IPS-20b (cell line): ENCODE measurements around the gene STPG4.

Experiments
- H3K27ac ChIP-seq: one replicate; pipeline ENCODE4 v1.5.1; 2013; ENCODE audit warnings: low read length
- H3K27me3 ChIP-seq: 2 replicates; pipeline ENCODE4 v1.6.1; 2013; ENCODE audit warnings: mild to moderate bottlenecking, low read length, inconsistent platforms; ENCODE audit not compliant: insufficient read depth
- H3K36me3 ChIP-seq: 2 replicates; pipeline ENCODE4 v1.6.1; 2013; ENCODE audit warnings: low read depth, mild to moderate bottlenecking, inconsistent platforms, low read length, moderate library complexity; ENCODE audit not compliant: insufficient read depth
- H3K4me1 ChIP-seq: 2 replicates; pipeline ENCODE4 v1.6.1; 2013; ENCODE audit warnings: mild to moderate bottlenecking, control low read depth, inconsistent platforms, low read length, moderate library complexity; ENCODE audit not compliant: insufficient read depth
- H3K4me3 ChIP-seq: 2 replicates; pipeline ENCODE4 v1.5.1; 2013; ENCODE audit warnings: mild to moderate bottlenecking, low read length, inconsistent platforms
- H3K9ac ChIP-seq: 2 replicates; pipeline ENCODE4 v1.6.1; 2013; ENCODE audit warnings: low read depth, mild to moderate bottlenecking, inconsistent platforms, low read length, moderate library complexity
- H3K9me3 ChIP-seq: 2 replicates; pipeline ENCODE4 v1.6.1; 2013; ENCODE audit warnings: mild to moderate bottlenecking, low read depth, low read length, inconsistent platforms; ENCODE audit not compliant: insufficient read depth

The STPG4 gene

DNA sequence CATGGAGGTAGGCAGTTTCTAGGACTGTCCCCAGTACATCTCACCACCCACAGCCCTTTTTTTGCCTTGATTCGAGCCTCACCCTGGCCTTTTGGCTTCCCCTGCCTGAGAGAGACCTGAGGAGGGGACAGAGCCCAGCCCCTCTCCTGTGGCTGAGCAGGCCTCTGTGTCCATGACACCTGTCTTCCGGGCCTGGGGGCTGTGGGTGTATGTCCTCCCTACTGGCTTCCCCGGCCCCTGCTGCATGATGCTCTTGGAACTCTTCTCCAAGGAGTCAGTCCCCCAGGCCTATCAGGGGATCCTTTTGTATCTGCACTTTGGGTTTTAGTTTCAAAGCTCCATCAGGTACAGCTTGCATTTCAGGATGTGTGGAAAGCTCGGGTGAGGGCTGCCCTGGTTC lies 80.4 kb downstream of the STPG4 start:
- Histone ChIP-seq H3K4me1 (peaks cover 20% of the 10 kb centered on the region), H3K36me3 (no peaks in the 10 kb centered on the region), H3K9me3 (no peaks in the 10 kb centered on the region), H3K9ac (no peak overlapping the region), H3K27ac (no peak overlapping the region), H3K27me3 (no peaks in the 10 kb centered on the region), H3K4me3 (no peak overlapping the region)

DNA sequence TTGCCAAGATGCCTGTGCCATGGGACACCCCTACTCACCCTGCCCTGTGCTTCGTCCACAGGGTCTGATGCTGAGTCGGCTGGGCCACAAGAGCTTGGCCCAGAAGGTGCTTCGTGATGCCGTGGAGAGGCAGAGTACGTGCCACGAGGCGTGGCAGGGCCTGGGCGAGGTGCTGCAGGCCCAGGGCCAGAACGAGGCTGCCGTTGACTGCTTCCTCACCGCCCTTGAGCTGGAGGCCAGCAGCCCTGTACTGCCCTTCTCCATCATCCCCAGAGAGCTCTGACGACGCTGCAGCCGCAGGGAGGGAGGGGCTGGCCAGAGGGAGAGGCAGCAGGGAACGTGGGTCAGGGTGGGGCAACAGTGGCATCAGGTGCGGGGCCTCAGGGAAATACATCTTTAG lies 81.5 kb downstream of the STPG4 start:
- no peak overlapping the region for H3K27ac ChIP-seq
- no peaks in the 10 kb centered on the region for H3K27me3 ChIP-seq
- H3K9me3 ChIP-seq: no peaks in the 10 kb centered on the region
- peaks cover 24% of the 10 kb centered on the region for H3K4me1 ChIP-seq
- no peaks in the 10 kb centered on the region for H3K36me3 ChIP-seq
- no peak overlapping the region for H3K9ac ChIP-seq
- H3K4me3 ChIP-seq: no peak overlapping the region

DNA sequence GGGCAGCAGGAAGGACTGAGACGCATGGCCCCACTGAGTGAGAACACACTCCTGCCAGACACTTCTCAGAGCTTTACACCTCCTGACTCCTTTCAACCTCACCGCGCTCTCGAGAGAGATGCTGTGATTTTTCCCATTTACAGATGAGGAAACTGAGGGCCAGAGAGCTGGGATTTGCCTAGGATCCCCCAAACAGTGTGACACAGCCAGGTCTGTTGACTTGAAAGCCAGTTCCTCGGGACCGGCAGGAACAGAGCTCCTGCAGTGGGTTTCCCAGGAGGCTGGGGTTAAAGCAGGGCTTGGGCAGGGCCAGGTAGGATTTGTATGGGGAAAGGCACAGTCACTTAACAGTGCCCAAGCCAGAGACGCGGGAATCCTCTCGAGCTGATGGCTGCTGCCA lies 81.9 kb downstream of the STPG4 start:
- H3K36me3 ChIP-seq: no peaks in the 10 kb centered on the region
- H3K4me1 ChIP-seq: peaks cover 24% of the 10 kb centered on the region
- H3K27me3 ChIP-seq: no peaks in the 10 kb centered on the region
- no peak overlapping the region for H3K9ac ChIP-seq
- H3K9me3 ChIP-seq: no peaks in the 10 kb centered on the region
- no peak overlapping the region for H3K27ac ChIP-seq
- H3K4me3 ChIP-seq: no peak overlapping the region

DNA sequence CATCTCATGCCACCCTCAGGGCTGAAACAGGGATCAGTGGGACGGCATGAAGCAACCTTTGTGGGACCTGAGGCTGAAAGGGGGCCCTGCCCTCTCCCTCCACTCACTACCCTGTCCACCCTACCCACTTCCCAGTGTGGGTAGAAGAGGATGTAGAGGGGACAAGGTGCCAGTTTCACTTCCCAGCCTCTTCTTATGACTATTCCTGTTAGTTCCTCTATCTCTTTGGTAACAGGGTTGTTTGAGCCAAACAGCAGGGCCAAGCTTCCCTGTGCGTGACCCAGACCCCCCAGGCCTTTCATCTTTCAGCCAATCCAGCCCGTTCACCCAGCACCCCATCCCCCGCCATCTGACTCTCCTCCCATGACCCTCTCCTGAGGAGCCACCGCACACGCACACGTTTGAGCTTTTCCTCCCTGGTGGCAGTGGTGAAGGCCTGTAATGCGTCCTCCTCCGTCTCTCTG lies 82.3 kb downstream of the STPG4 start:
- H3K27me3 ChIP-seq: no peaks in the 10 kb centered on the region

DNA sequence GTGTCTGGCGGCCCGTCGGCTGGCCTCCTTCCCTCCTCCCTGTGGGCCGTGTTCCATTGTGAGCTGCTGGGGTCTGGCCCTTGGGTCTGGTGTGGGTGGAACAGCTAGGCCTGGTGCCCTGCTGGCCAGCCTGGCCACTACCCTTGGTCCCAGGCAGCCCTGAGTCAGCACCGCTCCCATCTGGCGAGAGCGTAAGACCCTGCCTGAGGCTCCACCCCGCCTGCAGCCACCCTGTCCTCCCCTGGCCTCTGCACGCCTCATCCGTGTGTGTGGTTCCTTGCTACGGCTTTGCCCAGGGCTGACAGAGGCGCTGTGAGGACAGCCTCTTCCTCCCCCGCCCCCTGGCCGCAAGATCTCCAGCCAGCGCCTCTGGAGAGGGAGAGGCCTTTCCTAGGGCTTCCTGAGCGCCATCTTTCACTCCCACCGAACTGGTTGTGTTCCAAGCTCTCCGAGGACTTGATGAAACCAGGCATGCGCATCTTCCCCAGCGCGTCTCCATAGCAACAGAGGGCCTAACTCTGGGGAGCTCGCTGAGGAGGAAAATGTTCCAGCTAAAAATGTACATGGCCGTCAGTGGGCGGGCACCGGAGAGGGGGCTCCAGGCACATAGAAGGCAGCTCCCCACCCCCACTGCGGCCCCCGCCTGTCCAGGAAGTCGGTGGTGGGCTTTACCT lies 83.0 kb downstream of the STPG4 start:
- Histone ChIP-seq H3K36me3 (no peaks in the 10 kb centered on the region), H3K27me3 (no peaks in the 10 kb centered on the region), H3K4me1 (peaks cover 24% of the 10 kb centered on the region), H3K9me3 (no peaks in the 10 kb centered on the region), H3K9ac (no peak overlapping the region), H3K4me3 (no peak overlapping the region), H3K27ac (no peak overlapping the region)

More for the DNA sequence above, 82.3 kb downstream of the STPG4 start:
- Histone ChIP-seq H3K4me3 (no peak overlapping the region), H3K9ac (no peak overlapping the region), H3K27ac (no peak overlapping the region), H3K9me3 (no peaks in the 10 kb centered on the region), H3K4me1 (peaks cover 24% of the 10 kb centered on the region), H3K36me3 (no peaks in the 10 kb centered on the region)

DNA sequence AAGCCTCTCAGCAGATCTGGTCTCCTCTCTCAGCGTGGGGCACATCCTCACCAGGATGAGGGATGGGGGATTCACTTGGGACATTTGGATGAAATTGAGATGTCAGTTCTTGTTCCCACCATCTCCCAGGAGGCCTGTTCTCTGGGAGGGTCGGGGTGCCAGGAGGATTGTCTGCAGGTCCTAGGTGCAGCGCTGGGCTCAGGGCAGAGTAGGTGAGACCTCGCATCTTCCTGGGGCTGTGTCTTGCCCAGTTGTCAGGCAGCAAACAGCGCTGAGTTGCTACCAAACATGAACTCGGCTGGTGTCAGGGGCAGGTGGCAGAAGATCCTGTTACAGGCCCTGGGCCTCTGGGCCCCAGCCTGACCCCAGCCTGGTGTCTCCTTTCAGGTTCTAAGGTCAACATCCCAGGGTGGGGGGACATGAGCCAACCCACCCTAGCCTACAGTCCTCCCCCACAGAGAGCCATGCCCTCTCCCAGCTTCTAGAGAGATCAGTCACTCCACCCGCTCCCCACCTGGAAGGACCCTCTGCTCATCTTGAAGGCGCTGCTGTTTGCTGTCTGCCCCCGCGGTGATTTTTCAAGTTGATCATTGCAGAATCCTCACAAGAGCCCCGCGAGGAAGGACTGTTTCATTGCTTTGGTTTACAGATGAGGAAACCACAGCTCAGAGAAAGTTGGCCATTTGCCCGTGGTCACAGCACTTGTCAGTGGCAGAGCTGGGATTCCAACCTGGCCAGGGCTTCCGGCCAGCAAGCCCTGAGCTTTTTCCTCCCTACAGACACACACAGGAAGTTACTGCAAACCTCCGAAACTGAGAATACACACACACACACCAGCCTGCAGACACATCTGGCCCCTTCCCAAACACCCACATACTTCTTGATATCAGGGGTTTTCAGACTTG lies 83.9 kb downstream of the STPG4 start:
- no peaks in the 10 kb centered on the region for H3K27me3 ChIP-seq
- peaks cover 15% of the 10 kb centered on the region for H3K4me1 ChIP-seq
- H3K9ac ChIP-seq: no peak overlapping the region
- no peak overlapping the region for H3K4me3 ChIP-seq
- no peaks in the 10 kb centered on the region for H3K36me3 ChIP-seq
- no peak overlapping the region for H3K27ac ChIP-seq
- H3K9me3 ChIP-seq: no peaks in the 10 kb centered on the region

DNA sequence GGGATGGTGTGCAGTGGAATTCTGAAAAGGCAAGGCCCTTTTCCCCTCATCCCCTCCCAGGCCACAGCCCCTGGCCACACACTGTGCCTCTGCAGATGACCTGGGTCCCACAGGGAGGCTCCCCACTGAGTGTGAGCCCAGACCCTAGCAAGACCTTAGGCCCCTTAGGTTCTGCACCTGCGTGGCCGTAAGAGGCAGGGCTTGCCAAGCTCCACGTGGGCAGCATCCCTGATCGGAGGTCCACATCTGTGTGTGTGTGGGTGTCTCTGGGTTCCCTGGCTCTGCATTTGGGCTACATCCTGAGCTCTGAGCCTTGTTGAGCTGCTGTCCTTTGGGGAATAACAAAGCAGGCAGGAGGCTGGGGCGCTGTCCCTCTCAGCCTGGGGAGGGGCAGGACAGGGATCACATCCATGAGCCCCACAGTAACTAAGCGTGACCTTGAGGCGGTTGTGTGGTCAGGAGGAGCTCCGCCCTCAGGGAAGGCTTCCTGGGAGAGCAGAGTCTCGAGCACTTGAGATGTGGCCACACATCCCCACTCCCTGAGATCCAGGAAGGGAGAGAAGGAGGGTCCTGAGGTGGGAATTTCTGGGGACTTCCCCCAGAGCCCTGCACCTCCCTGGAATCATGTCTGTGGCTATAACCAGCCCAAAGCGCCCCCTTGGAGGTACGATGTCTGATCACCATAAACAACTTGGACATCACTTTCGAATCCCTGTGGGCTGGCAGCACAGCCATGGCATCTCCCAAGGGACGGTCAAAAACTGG lies 84.8 kb downstream of the STPG4 start:
- Histone ChIP-seq H3K4me3 (no peak overlapping the region), H3K36me3 (no peaks in the 10 kb centered on the region), H3K27ac (no peak overlapping the region), H3K9ac (no peak overlapping the region), H3K4me1 (peaks cover 18% of the 10 kb centered on the region), H3K27me3 (no peaks in the 10 kb centered on the region), H3K9me3 (no peaks in the 10 kb centered on the region)

DNA sequence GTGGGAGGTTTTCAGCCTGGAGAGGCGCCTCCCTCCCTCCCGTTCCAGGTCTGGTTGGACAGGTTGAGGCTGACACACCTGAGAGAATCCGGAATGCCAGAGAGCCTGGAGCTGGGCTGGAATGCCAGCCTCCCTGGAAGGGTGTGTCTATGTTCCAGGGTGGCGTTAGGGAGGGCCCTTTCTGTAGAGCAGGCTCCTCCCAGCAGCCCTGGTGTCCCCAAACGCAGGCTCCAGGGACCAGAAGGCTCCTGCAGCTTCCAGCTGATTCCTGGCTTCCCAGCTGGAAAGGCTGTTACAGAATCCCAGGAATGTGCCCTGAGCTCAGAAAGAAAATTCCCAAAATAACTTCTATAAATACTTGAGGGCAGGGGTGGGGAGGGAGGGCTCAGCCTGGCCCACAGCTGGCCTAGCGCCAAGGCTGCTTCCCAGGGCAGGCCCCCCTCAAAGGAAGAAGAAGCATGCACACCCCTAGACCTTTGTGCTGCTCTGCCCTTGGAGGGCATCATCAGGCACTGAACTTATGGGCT lies 85.4 kb downstream of the STPG4 start:
- Histone ChIP-seq H3K27me3 (no peaks in the 10 kb centered on the region), H3K9me3 (no peaks in the 10 kb centered on the region), H3K36me3 (no peaks in the 10 kb centered on the region), H3K27ac (no peak overlapping the region), H3K4me3 (no peak overlapping the region), H3K9ac (no peak overlapping the region), H3K4me1 (peaks cover 20% of the 10 kb centered on the region)

DNA sequence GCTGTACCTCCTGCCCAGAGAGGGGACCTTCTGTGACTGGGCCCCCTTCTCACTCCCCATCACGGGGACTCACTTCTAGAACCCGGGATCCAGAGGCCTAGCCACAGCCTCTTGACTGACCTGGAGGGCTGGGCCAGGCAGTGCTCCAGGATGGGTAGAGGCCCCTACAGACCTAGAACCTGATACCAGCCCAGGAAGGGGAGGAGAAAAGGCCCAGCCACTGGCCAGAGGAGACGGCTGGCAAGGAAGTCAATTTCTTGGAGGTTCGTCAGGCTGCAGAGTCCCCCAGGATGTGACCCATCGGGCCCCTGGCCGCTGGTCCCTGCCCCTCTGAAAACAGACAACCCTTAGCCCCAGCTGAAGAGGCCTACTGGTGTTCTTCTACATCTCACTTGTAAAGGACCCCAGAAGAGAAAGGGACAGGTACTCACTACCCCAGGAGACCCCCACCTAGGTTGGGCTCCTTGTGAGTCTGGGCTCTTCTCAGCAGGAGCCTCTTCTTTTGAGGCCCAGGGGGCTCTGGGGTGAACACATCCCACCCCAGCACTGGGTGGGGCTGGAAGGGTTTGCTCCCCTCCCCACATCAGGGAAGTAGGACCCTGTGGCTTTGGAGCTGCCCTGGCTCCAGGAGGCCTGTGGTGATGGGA lies 86.0 kb downstream of the STPG4 start:
- H3K27me3 ChIP-seq: no peaks in the 10 kb centered on the region
- no peak overlapping the region for H3K4me3 ChIP-seq
- no peak overlapping the region for H3K9ac ChIP-seq
- peaks cover 20% of the 10 kb centered on the region for H3K4me1 ChIP-seq
- no peaks in the 10 kb centered on the region for H3K36me3 ChIP-seq
- H3K27ac ChIP-seq: no peak overlapping the region
- no peaks in the 10 kb centered on the region for H3K9me3 ChIP-seq

DNA sequence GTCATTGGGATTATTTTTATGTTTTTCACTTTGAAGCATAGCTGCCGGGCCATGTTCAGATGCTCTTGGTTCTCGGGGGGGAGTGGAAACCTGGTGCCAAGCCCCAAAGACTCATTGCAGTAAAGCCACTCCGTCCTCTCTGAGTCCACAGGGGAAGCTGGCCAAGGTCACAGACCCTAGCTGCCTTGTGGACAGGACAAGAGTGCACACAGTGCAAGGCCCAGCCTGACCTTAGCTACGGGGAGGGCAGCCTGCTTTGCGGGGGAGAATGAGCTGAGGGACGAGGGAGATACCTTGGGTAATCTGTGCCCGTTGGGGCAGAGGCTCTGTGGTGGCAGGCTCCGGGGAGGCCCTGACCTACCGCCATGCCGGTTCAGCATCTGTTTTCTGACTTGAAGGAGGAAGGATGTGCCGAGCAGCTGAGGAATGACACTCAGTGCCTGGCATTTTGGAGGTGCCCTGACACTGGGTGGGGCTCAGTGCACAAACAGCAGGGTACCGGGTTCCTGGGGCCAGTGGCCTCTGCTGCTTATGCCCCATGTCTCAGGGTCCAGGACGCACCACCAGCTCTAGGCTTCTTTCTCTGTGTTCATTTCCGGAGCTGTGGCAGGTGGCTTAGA lies 87.2 kb downstream of the STPG4 start:
- peaks cover 20% of the 10 kb centered on the region for H3K4me1 ChIP-seq
- H3K36me3 ChIP-seq: no peaks in the 10 kb centered on the region
- H3K9ac ChIP-seq: no peak overlapping the region
- H3K9me3 ChIP-seq: no peaks in the 10 kb centered on the region
- no peak overlapping the region for H3K27ac ChIP-seq
- no peak overlapping the region for H3K4me3 ChIP-seq
- no peaks in the 10 kb centered on the region for H3K27me3 ChIP-seq
